ENCODE measurements around the gene DCTN5. TPM values are rescaled to one million over a fixed set of nuclear protein-coding genes. Genes with fewer than 3 reads are reported as not detected.
"Not testable (repeated sequence)": the region's sequence is repeated elsewhere in the genome, so short reads cannot be mapped to it uniquely, and the experiment has no call there.

Gene DCTN5
- polyA plus RNA-seq (2014; cell fraction: cytosol; rRNA removed), result 70.4 and 72.8 TPM in 2 replicates
- polyA plus RNA-seq (2014; cell fraction: nucleus; rRNA removed), result 54.3 and 66.1 TPM in 2 replicates

- DNase-seq (ENCODE audit: low spot score), result peak; percentile 92
Observed at GRCh38 chr16:23640931-23641765, at the start of gene DCTN5, which contains the start of gene PALB2. TSS of gene DCTN5 (plus strand) at chr16:23641466. CDS start at chr16:23641543, 77 bp downstream. TSS of gene PALB2 (minus strand) at chr16:23641310. CDS start at chr16:23641157, 153 bp downstream.

DNA sequence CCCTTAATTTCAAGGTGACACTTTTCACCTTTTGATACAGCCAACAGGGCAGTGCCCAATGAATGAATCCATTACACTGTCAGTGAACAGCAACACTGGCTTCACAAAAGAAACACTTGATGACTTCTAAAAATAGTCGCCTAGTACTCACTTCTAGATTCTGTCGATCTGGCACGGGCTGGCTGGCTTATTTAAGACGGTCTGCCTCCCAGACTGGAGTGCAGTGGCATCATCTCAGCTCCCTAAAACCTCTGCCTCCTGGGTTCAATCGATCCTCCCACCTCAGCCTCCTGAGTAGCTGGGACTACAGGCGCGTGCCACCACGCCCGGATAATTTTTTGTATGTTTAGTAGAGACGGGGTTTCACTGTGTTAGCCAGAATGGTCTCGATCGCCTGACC lies 47.1 kb upstream of the DCTN5 start:
- DNase-seq (ENCODE audit: low spot score), result no peak

DNA sequence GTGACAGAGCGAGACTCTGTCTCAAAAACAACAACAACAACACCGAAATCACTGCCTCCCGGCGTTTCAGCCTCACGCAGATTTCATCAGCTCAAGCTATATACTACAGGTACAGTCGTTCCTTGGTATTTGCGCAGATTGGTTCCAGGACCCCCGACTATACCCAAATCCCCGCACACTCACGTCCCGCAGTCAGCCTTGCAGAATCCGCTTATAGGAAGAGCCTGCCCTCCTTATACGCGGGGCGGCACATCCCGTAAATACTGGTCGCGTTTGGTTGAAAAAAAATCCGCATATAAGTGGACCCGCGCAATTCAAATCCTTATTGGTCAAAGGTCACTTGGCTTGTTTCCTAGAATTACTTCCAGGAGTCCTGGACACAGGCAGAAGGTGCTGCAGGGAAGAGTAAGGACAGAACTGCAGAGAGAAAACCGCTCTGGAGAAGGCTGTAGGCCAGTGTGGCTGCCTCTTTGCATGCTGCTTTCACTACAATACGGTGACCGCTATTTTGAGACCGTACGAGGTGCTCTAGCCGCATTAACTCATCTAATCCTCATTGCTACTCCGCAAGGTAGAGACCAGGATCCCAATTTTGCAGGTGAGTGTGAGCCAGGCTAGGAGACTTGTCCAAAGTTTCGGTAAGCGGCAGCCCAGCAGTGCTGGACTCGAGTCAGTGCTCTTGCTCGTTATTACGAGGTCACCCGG lies 45.9 kb upstream of the DCTN5 start:
- DNase-seq (ENCODE audit: low spot score), result no peak

- DNase-seq (ENCODE audit: low spot score), result peak; percentile 83
Observed at GRCh38 chr16:23595951-23596720, 45.1 kb upstream of the DCTN5 start, which contains the start of gene NDUFAB1. TSS of gene NDUFAB1 (minus strand) at chr16:23596316. CDS start at chr16:23596290, 26 bp downstream.

DNA sequence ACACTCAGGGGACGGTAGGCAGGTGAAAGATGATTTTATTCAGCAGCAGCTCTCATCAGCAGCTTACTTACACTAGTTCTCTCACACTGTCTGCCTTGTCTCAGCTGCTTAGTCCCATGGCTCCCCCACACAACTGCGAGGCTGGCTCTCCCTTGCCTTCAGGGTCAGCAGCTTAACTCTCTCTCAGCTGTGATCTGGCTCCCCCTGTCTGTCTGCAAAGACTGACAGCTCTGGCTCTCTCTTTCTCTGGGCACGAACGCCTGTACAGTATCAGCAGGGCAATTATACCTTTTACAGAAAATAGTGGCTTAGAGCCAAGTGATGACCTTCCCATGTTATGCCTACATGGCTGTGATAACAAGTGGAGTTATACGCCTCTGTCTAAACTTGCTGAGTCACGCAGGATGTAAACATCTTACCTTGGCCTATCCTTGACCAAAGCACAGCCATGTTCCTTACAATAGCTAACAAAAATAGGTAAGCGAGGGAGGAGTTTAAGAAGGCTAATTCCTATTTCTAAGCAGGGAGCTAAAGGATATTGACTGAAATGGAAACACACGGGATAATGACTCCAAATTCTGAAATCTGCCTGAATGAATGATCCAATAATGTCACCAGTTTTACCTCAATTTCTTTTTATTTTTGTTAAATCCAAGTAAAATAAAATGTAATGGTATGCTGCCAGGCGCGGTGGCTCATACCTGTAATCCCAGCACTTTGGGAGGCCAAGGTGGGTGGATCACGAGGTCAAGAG lies 44.1 kb upstream of the DCTN5 start:
- peak; percentile 38 for DNase-seq (ENCODE audit: low spot score)

DNA sequence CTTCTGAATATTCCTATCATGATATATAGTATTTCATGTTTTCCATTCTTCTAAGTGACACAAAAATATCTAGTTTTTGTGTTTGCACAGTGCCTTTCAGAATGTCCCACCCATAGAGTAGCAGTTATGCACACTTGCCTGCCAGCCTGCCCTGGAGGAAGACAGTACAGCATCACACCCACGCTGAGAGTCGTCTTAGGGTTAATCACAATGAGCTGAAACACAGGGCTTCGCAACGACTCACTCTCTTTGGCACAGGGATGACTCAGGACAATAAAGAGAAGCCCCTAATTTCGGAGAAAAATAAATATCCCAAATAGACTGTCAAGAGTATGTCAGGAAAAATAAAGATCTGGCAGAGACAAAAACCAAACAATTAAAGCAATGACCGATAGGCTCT lies 33.5 kb upstream of the DCTN5 start:
- no peak for DNase-seq (ENCODE audit: low spot score)

GRCh38 chr16:23608194-23608593 lies 33.1 kb upstream of the DCTN5 start:
- no peak for DNase-seq (ENCODE audit: low spot score)

DNA sequence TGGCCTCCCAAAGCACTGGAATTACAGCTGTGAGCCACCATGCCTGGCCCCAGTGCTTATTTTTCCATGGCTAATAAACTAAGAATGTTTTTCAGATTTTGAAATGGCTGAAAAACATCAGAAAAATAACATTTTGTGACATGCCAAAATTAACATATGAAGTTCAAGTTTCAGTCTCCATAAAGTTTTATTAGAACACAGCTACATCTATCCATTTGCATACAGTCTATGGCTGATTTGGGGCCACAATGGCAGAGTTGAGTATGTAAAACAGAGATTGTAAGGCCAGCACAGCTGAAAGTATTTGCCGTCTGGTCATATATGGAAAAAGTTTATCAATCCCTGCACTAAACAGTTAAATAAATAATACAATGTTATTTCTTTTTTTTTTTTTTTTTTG lies 31.3 kb upstream of the DCTN5 start:
- DNase-seq (ENCODE audit: low spot score), result no peak

DNA sequence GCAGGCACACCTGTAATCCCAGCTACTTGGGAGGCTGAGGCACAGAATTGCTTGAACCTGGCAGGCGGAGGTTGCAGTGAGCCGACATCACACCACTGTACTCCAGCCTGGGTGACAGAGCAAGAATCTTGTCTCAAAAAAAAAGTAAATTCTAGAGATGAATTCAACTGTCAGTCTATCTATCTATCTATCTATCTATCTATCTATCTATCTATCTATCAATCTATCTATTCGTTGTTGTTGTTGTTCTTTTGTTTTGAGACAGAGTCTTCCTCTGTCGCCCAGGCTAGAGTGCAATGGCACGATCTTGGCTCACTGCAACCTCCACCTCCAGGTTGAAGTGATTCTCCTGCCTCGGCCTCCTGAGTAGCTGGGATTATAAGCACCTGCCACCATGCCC lies 30.4 kb upstream of the DCTN5 start:
- DNase-seq (ENCODE audit: low spot score), result not testable (repeated sequence)

DNA sequence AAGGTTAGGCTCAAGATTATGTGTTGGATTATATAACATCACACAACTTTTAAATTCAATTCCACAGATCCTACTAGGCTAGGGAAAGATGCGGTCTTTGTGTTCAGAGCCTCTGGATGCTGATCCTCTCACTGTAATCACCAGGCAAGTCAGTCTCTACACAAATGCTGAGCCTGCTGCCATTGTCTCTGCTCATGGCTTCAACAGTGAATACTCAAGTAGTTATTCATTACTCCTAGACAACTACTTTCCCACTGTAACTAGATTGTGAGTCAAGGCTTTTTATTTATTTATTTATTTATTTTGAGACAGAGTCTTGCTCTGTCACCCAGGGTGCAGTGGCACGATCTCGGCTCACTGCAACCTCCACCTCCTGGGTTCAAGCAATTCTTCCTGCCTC lies 29.3 kb upstream of the DCTN5 start:
- no peak for DNase-seq (ENCODE audit: low spot score)

DNA sequence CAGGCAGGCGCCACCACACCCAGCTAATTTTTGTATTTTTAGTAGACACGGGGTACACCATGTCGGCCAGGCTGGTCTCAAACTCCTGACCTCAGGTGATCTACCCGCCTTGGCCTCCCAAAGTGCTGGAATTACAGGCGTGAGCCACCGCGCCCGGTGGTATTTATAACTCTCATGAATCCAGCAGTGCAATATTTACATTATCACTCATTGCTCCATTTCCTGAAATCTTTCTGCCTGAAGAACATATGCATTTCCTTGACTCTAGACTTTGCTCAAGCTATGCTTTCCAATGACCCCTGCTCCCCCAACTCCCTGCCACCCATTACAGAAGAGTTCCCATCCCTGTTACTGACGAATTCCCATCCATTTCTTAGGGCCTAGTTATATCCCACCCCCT lies 25.5 kb upstream of the DCTN5 start:
- DNase-seq (ENCODE audit: low spot score), result no peak

GRCh38 chr16:23624092-23624491 lies 17.2 kb upstream of the DCTN5 start:
- DNase-seq (ENCODE audit: low spot score), result no peak

- no peak for DNase-seq (ENCODE audit: low spot score)
Observed at GRCh38 chr16:23629516-23629915, 11.8 kb upstream of the DCTN5 start.

DNA sequence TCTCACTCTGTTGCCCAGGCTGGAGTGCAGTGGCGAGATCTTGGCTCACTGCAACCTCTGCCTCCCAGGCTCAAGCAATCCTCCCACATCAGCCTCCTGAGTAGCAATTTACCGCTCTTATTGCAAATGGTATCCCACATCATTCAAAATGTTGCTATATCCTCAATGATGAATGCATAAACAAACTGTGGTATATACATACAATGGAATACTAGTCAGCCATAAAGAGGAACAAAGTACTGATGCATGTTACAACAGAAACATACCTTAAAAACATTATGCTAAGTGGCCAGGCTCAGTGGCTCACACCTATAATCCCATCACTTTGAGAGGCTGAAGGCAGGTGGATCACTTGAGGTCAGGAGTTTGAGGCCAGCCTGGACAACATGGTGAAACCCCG lies 9.4 kb upstream of the DCTN5 start:
- not testable (repeated sequence) for DNase-seq (ENCODE audit: low spot score)

DNA sequence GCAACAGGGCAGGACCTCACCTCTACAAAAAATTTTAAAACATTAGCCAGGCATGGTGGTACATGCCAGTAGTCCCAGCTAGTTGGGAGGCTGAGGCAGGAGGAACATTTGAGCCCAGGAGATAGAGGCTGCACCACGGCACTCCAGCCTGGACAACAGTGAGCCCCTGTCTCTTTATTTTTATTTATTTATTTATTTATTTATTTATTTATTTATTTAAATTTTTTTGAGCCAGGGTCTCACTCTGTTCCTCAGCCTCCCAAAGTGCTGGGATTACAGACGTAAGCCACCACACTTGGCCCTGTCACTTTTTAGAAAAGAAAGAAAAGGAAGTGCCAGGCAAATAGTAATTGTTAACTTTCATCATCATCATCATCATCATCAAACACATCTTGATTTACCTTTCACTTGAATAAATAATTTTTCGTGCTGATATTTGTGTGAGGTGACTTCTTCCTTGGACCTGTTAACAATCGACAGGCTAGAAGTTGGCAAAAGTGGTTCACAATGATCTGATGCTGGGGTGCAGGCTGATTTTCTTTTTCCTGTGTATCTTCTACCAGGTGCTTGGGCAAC lies 6.7 kb upstream of the DCTN5 start:
- DNase-seq (ENCODE audit: low spot score), result no peak

- DNase-seq (ENCODE audit: low spot score), result no peak
Observed at GRCh38 chr16:23635958-23636357, 5.3 kb upstream of the DCTN5 start.

- no peak for DNase-seq (ENCODE audit: low spot score)
Observed at GRCh38 chr16:23640615-23640930, 693 bp upstream of the DCTN5 start.

DNA sequence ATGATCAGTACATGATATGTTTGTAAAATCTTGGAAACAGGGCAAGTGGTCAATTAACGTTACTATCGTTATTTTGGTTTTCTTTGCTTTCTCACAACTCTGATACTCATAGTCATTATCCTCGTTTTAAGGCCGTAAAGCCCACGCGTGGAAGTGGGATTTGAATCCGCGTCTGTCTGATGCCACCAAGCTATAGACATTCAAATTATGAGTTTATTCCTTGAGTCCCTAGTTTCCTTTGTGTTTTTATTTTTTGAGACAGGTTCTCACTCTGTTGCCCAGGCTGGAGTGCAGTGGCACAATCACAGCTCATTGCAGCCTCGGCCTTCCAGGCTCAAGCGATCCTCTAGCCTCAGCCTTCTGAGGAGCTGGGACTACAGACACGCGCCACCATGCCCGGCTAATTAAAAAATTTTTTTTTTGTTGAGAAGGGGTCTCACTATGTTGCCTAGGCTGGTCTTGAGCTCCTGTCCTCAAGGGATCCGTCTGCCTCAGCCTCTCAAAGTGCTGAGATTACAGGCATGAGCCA lies 1.0 kb downstream of the DCTN5 start:
- no peak for DNase-seq (ENCODE audit: low spot score)

GRCh38 chr16:23650674-23651416 lies 9.6 kb downstream of the DCTN5 start:
- no peak for DNase-seq (ENCODE audit: low spot score)

DNA sequence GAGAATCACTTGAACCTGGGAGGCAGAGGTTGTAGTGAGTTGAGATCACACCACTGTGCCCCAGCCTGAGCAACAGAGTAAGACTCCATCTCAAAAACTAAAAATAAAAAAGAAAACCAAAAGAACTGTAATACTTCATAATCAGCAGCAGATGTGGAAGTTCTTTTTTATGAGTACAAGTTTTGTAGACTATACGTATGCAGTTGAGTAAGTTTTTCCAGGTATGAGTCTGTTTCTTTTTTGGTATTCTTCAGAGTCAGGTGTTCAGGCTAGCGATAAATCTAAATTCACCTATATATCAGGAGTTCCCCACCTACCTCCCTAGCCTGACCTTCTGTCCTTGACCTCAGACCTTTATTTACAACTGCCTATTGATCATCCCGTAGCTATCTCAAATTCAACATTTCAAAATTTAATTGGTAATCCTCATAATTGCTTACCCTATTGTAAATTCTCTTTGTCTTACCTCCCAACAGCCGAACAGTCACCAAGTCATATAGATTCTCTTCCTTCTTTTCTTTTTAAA lies 10.7 kb downstream of the DCTN5 start:
- no peak for DNase-seq (ENCODE audit: low spot score)
